SU-DHL-6 (cell line): ENCODE measurements around the gene MT1G.

ENCODE experiments used
- H2AFZ ChIP-seq: fragments of 200-600 bp; sonication (generic); 2 replicates; pipeline ENCODE4 v1.6.1; 2014; ENCODE audit warnings: low read depth, mild to moderate bottlenecking, moderate library complexity, mixed read lengths, antibody characterized with exemption, low read length; ENCODE audit not compliant: severe bottlenecking
- H3F3A ChIP-seq: fragments of 200-600 bp; shearing (Covaris generic); 2 replicates; pipeline ENCODE4 v1.6.0; 2016; ENCODE audit warnings: antibody characterized with exemption, mild to moderate bottlenecking; ENCODE audit not compliant: insufficient read depth
- H3K27ac ChIP-seq: fragments of 200-600 bp; sonication (generic); 2 replicates; pipeline ENCODE4 v1.5.1; 2016; ENCODE audit warnings: low read depth, mild to moderate bottlenecking, low read length, moderate library complexity, mixed read lengths
- H3K27me3 ChIP-seq: fragments of 200-600 bp; sonication (generic), shearing (Covaris generic); 2 replicates; pipeline ENCODE4 v1.6.0; 2014; ENCODE audit warnings: mild to moderate bottlenecking, low read length
- H3K36me3 ChIP-seq: fragments of 200-600 bp; sonication (generic); 2 replicates; pipeline ENCODE4 v1.6.1; 2014; ENCODE audit warnings: mild to moderate bottlenecking, low read length, mixed read lengths
- H3K4me2 ChIP-seq: fragments of 300-600, 200-600 bp; shearing (Covaris generic), sonication (generic); 2 replicates; pipeline ENCODE4 v1.6.0; 2014; ENCODE audit warnings: low read length, low read depth, mild to moderate bottlenecking; ENCODE audit not compliant: poor library complexity, severe bottlenecking
- H3K4me3 ChIP-seq: fragments of 200-600 bp; sonication (generic); 2 replicates; pipeline ENCODE4 v1.5.1; 2014; ENCODE audit warnings: antibody characterized with exemption, low read length, mild to moderate bottlenecking, mixed read lengths; ENCODE audit not compliant: insufficient read depth, poor library complexity, severe bottlenecking
- H3K79me2 ChIP-seq: fragments of 200-600 bp; sonication (generic); 2 replicates; pipeline ENCODE4 v1.6.1; 2014; ENCODE audit warnings: mild to moderate bottlenecking, low read length, moderate library complexity; ENCODE audit not compliant: insufficient read depth
- H3K9ac ChIP-seq: fragments of 200-600 bp; sonication (generic); 2 replicates; pipeline ENCODE4 v1.7.0; 2014; ENCODE audit warnings: mild to moderate bottlenecking, low read length
- H3K9me2 ChIP-seq: fragments of 200-600 bp; sonication (generic); replicated peaks from 2 replicates; pipeline ENCODE4 v1.6.1; 2014; ENCODE audit warnings: low read length; ENCODE audit not compliant: insufficient read depth
- H3K9me3 ChIP-seq: fragments of 200-600 bp; sonication (generic); 2 replicates; pipeline ENCODE4 v1.6.1; 2014; ENCODE audit warnings: low read length, mixed read lengths; ENCODE audit not compliant: insufficient read depth
- H4K20me1 ChIP-seq: fragments of 200-600 bp; sonication (generic); 2 replicates; pipeline ENCODE4 v1.6.1; 2014; ENCODE audit warnings: low read depth, mild to moderate bottlenecking, antibody characterized with exemption, low read length, moderate library complexity, mixed read lengths
- EZH2phosphoT487 ChIP-seq: fragments of 200-600 bp; sonication (generic), shearing (Covaris generic); conservative IDR thresholded peaks from 2 replicates; pipeline ENCODE4 v1.6.1; 2018; ENCODE audit warnings: mild to moderate bottlenecking, antibody characterized with exemption, low read length, moderate library complexity, mixed read lengths
- TF ChIP-seq, protein P1 (sequence below): fragments of 200-600 bp; sonication (generic); IDR thresholded peaks from one replicate; pipeline ENCODE4 v1.5.1; 2017; ENCODE audit warnings: antibody characterized with exemption, mild to moderate bottlenecking, low read length, moderate library complexity; ENCODE audit not compliant: insufficient read depth, poor library complexity, severe bottlenecking

Gene MT1G

DNA sequence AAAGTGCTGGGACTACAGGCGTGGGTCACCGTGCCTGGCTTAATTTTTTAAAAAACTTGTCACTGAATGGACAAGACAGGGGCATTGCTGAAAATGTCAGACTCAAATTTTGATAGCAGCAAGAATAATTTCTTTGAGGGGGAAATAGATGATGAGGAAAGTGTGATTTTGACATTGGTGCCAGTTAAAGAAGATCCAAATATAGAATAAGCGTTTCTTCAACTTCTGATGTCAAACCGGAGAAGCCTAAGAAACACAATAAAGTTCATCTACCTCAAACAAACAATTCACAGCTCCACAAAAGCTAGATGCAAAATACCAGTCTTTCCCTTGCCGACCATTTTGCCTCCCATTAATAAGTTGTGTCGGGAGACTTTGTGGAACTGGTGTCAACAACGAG is 18.9 kb upstream of the MT1G start:
- H3K9me3 ChIP-seq: no peaks in the 10 kb centered on the region
- H3K79me2 ChIP-seq: no peaks in the 10 kb centered on the region
- no peak overlapping the region for H3K4me3 ChIP-seq
- H3K4me2 ChIP-seq: no peak overlapping the region
- no peak overlapping the region for H3K27ac ChIP-seq
- H3F3A ChIP-seq: no peaks in the 10 kb centered on the region
- H3K36me3 ChIP-seq: no peaks in the 10 kb centered on the region
- H2AFZ ChIP-seq: no peak overlapping the region
- TF ChIP-seq EZH2phosphoT487: no peak
- TF ChIP-seq, protein P1, sequence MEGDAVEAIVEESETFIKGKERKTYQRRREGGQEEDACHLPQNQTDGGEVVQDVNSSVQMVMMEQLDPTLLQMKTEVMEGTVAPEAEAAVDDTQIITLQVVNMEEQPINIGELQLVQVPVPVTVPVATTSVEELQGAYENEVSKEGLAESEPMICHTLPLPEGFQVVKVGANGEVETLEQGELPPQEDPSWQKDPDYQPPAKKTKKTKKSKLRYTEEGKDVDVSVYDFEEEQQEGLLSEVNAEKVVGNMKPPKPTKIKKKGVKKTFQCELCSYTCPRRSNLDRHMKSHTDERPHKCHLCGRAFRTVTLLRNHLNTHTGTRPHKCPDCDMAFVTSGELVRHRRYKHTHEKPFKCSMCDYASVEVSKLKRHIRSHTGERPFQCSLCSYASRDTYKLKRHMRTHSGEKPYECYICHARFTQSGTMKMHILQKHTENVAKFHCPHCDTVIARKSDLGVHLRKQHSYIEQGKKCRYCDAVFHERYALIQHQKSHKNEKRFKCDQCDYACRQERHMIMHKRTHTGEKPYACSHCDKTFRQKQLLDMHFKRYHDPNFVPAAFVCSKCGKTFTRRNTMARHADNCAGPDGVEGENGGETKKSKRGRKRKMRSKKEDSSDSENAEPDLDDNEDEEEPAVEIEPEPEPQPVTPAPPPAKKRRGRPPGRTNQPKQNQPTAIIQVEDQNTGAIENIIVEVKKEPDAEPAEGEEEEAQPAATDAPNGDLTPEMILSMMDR: no peak
- no peaks in the 10 kb centered on the region for H4K20me1 ChIP-seq
- H3K27me3 ChIP-seq: no peaks in the 10 kb centered on the region
- no peak overlapping the region for H3K9ac ChIP-seq
- H3K9me2 ChIP-seq: no peaks in the 10 kb centered on the region

DNA sequence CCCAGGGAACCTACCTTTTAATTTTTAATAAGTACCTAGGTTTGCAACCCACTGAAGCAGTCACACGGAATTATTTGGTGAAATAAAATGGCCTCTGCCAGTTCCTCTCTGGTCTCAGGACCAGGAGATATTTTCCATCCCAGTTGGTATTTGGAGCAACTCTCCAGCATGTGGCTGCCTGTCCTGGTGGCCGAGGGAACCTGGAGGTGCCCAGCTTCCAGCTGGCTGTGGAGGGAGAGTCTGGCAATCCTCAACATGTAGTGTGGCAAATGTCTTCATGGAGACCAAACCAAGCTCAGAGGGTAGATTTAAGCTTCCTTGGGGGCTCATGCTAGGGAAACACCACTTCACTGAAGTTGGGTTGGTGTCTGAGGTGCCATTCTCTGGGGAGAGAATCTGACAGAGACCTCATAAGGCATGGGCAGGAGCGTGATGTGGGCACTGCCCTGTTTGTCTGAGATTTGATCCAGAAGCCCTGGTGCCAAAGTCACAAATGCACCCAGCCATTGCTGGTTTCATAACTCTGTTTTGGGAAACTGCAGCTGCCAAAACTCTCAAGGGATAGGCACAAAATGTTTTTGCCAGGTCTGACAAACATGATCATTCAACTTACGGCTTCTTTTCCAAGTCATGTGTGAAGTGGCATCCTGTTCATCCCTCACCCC is 17.2 kb upstream of the MT1G start:
- Histone ChIP-seq H3K36me3 (no peaks in the 10 kb centered on the region), H3K9me3 (no peaks in the 10 kb centered on the region), H3K9me2 (no peaks in the 10 kb centered on the region), H3K27me3 (no peaks in the 10 kb centered on the region), H3K4me3 (no peak overlapping the region), H2AFZ (no peak overlapping the region), H3F3A (no peaks in the 10 kb centered on the region), H3K79me2 (no peaks in the 10 kb centered on the region), H4K20me1 (no peaks in the 10 kb centered on the region), H3K9ac (no peak overlapping the region), H3K4me2 (no peak overlapping the region), H3K27ac (no peak overlapping the region)
- TF ChIP-seq, protein P1: no peak
- no peak for TF ChIP-seq EZH2phosphoT487

DNA sequence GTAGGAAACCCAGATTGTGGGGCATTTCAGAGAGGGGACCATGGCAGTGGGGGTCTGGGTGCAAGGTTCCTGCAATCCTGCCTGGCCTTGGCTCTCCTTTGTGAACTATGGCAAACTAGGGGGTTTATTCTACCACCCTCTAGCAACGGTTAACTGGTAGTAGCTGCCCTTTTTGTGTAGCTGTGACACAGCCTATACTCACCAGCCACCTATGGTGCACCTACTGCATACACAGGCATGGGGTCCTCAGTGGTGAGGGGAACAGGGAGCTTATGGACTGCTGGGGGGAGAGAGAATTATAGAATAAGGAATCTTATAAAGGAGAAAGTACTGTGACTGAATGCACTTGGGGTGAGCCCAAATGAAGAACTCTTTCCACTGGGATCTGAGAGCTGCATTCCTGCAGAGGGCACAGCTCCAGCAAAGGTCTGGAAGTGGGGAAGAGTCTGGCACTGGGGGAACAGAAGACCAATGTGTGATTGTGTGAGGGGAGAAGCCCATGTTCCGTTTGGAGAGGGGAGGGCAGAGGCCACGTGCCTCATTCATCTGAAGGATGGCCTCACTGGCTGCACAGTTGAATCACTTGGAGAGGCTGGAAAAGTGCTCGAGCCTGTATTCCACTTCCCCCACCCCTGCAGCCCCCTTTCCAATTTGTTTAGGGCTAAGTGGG is 16.5 kb upstream of the MT1G start:
- no peak overlapping the region for H3K4me2 ChIP-seq

More for the DNA sequence above, 16.5 kb upstream of the MT1G start:
- H3F3A ChIP-seq: no peaks in the 10 kb centered on the region
- no peak overlapping the region for H2AFZ ChIP-seq
- H3K36me3 ChIP-seq: no peaks in the 10 kb centered on the region
- H3K79me2 ChIP-seq: no peaks in the 10 kb centered on the region
- no peaks in the 10 kb centered on the region for H3K27me3 ChIP-seq
- H3K9me3 ChIP-seq: no peaks in the 10 kb centered on the region
- no peak for TF ChIP-seq EZH2phosphoT487
- TF ChIP-seq, protein P1: no peak
- no peak overlapping the region for H3K27ac ChIP-seq
- H4K20me1 ChIP-seq: no peaks in the 10 kb centered on the region
- H3K9me2 ChIP-seq: no peaks in the 10 kb centered on the region
- no peak overlapping the region for H3K9ac ChIP-seq
- H3K4me3 ChIP-seq: no peak overlapping the region
